Loucy (cell line): ENCODE measurements around the gene JAM3.

Source experiments
- EZH2phosphoT487 ChIP-seq: fragments of 200-600 bp; IDR thresholded peaks from 2 replicates; pipeline ENCODE4 v1.6.1; 2018; ENCODE audit warnings: antibody characterized with exemption, mild to moderate bottlenecking, moderate library complexity, borderline replicate concordance
- TF ChIP-seq, protein P1 (sequence below): fragments of 200-600 bp; sonication (generic); conservative IDR thresholded peaks from 2 replicates; pipeline ENCODE4 v1.5.1; 2014; ENCODE audit warnings: mild to moderate bottlenecking, antibody characterized with exemption, low read length

GRCh38 chr11:134173296-134173695 is 104.4 kb downstream of the JAM3 start:
- TF ChIP-seq, protein P1, sequence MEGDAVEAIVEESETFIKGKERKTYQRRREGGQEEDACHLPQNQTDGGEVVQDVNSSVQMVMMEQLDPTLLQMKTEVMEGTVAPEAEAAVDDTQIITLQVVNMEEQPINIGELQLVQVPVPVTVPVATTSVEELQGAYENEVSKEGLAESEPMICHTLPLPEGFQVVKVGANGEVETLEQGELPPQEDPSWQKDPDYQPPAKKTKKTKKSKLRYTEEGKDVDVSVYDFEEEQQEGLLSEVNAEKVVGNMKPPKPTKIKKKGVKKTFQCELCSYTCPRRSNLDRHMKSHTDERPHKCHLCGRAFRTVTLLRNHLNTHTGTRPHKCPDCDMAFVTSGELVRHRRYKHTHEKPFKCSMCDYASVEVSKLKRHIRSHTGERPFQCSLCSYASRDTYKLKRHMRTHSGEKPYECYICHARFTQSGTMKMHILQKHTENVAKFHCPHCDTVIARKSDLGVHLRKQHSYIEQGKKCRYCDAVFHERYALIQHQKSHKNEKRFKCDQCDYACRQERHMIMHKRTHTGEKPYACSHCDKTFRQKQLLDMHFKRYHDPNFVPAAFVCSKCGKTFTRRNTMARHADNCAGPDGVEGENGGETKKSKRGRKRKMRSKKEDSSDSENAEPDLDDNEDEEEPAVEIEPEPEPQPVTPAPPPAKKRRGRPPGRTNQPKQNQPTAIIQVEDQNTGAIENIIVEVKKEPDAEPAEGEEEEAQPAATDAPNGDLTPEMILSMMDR, result no peak
- TF ChIP-seq EZH2phosphoT487, result no peak
